GM12873 (cell line): ENCODE data around the gene ARHGEF1.

Experiments used
- CTCF ChIP-seq: IDR thresholded peaks from 2 replicates; pipeline ENCODE4 v1.5.1; 2012; ENCODE audit warnings: low read depth, mild to moderate bottlenecking, moderate library complexity, low read length, control low read depth; ENCODE audit not compliant: insufficient read depth; ENCODE audit errors: missing control alignments

Gene ARHGEF1

GRCh38 chr19:41882568-41883462, at the start of gene ARHGEF1:
Gene ARHGEF1 (plus strand): TSS chr19:41883184. CDS start chr19:41888083, 4,899 bp downstream.
- no peak for TF ChIP-seq CTCF

GRCh38 chr19:41837981-41838708, 44.8 kb upstream of the ARHGEF1 start:
- no peak for TF ChIP-seq CTCF

- TF ChIP-seq CTCF = no peak
Measured at GRCh38 chr19:41839211-41839610, 43.8 kb upstream of the ARHGEF1 start.

- no peak for TF ChIP-seq CTCF
Measured at GRCh38 chr19:41843371-41843770, 39.6 kb upstream of the ARHGEF1 start.

- no peak for TF ChIP-seq CTCF
Measured at GRCh38 chr19:41844601-41845000, 38.4 kb upstream of the ARHGEF1 start, which contains the start of gene LYPD4. Gene LYPD4 (minus strand): TSS chr19:41844683. CDS start chr19:41839285, 5,398 bp downstream.

DNA sequence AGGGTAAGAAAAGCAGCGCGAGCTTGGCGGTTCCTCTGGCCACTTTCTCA, 38.2 kb upstream of the ARHGEF1 start, which contains the start of gene DMRTC2:
Gene DMRTC2 (plus strand): TSS at position 42 of the 50 bp plus-strand sequence. CDS start 2,387 bp downstream, outside the sequence.
- TF ChIP-seq CTCF = no peak

GRCh38 chr19:41845051-41845590, 37.9 kb upstream of the ARHGEF1 start:
- no peak for TF ChIP-seq CTCF
